Stimulated activated naive CD8-positive, alpha-beta T cell treated with anti-CD3 and anti-CD28 coated beads, Interleukin-15, Interleukin-2, amounts not matched to agents 100 ng/mL and 50 ng/mL, for 24 hours (primary cell): ENCODE measurements around the gene KRTAP5-3.
A peak's percentile ranks its signal among the peaks of the same experiment; 100 is the strongest.
"Not testable (repeated sequence)": the region's sequence is repeated elsewhere in the genome, so short reads cannot be mapped to it uniquely, and the experiment has no call there.

Source experiments
- H3K27ac Mint-ChIP-seq: one replicate; pipeline ENCODE4 v1.8.0; 2021; ENCODE audit warnings: mild to moderate bottlenecking, mixed read lengths
- H3K27me3 Mint-ChIP-seq: one replicate; pipeline ENCODE4 v1.8.0; 2021; ENCODE audit warnings: mixed read lengths
- H3K36me3 Mint-ChIP-seq: one replicate; pipeline ENCODE4 v1.8.0; 2021; ENCODE audit warnings: low read depth, mixed read lengths
- H3K4me1 Mint-ChIP-seq: one replicate; pipeline ENCODE4 v1.8.0; 2021; ENCODE audit warnings: low read depth, mixed read lengths
- H3K4me3 Mint-ChIP-seq: one replicate; pipeline ENCODE4 v1.8.0; 2021; ENCODE audit warnings: mild to moderate bottlenecking, mixed read lengths
- H3K9me3 Mint-ChIP-seq: one replicate; pipeline ENCODE4 v1.8.0; 2021; ENCODE audit warnings: mixed read lengths

The KRTAP5-3 gene

DNA sequence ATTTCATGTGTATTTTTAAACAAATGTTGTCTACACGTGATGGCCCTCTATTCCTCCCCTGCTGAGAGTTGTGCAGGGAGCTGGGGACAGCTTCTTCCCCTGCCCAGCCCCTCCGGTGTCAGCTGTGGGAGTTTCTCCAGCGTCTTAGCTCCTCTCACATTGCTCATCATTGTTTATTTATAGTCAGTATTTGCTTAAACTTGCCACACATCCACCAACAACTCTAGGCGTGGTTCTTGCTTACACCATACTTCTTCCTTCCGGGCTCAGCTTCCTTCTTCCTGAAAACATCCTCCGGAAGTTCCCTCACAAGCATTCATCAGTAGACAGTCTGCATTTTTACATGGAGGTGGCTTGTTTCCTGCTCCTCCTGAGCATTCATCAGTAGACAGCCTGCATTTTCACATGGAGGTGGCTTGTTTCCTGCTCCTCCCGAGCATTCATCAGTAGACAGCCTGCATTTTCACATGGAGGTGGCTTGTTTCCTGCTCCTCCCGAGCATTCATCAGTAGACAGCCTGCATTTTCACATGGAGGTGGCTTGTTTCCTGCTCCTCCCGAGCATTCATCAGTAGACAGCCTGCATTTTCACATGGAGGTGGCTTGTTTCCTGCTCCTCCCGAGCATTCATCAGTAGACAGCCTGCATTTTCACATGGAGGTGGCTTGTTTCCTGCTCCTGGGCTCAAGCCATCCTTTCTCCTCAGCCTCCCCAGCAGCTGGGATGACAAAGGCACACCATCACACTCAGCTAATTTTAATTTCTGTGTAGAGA, 18.9 kb downstream of the KRTAP5-3 start:
- Mint-ChIP-seq H3K27ac (peak overlapping the region; percentile 71), H3K4me3 (peak overlapping the region; percentile 38), H3K27me3 (peaks cover 14% of the 10 kb centered on the region), H3K4me1 (peaks cover 13% of the 10 kb centered on the region)
- not testable (repeated sequence) for H3K9me3 Mint-ChIP-seq, H3K36me3 Mint-ChIP-seq

DNA sequence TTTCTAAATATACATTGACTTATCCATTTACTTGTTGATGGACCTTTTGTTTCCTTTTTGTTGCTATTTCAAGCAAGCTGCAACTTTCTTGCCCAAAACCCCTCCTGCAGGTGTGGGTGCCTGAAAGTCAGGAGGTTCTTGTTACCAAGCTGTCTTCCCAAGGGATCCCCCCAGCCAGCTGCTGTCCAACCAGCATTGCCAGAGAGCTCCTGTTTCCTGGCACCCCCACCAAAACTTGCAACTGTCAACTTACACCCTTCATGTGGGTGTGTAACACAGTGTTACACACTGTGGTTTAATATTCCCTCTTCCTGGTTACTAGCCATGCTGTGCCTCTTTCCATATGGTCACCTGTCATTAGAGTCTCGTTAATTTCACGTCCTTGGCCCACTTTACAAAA, 21.6 kb downstream of the KRTAP5-3 start:
- no peaks in the 10 kb centered on the region for H3K36me3 Mint-ChIP-seq

DNA sequence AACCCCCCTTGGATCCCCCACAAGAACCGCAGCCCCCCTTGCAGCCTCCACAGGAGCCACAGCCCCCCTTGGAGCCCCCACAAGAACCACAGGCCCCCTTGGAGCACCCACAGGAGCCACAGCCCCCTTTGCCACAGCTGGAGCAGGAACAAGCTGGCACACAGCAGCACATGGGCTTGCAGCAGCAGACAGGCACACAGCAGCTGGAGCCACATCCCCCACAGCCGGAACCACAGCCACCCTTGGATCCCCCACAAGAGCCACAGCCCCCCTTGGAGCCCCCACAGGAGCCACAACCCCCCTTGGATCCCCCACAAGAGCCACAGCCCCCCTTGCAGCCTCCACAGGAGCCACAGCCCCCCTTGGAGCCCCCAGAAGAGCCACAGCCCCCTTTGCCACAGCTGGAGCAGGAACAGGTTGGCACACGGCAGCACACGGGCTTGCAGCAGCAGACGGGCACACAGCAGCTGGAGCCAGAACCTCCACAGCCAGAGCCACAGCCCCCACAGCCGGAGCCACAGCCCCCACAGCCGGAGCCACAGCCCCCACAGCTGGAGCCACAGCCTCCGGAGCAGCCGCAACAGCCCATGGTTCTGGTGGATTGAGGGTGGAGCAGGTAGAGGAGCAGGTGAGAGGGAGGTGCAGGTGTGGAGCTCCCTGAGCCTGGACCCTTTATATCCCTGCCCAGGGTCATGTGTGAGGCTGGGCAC, 23.4 kb downstream of the KRTAP5-3 start, which contains the start of gene KRTAP5-1:
KRTAP5-1 (minus strand) TSS at position 623 of the 710 bp plus-strand sequence; CDS start at position 589, 34 bp downstream.
- not testable (repeated sequence) for H3K36me3 Mint-ChIP-seq, H3K9me3 Mint-ChIP-seq, H3K27ac Mint-ChIP-seq, H3K4me3 Mint-ChIP-seq
- Mint-ChIP-seq H3K27me3 (peaks cover 16% of the 10 kb centered on the region), H3K4me1 (peaks cover 18% of the 10 kb centered on the region)

More for the DNA sequence above, 21.6 kb downstream of the KRTAP5-3 start:
- Mint-ChIP-seq H3K27ac (no peak overlapping the region), H3K4me3 (no peak overlapping the region), H3K9me3 (peaks cover 4% of the 10 kb centered on the region), H3K27me3 (peaks cover 16% of the 10 kb centered on the region), H3K4me1 (peaks cover 18% of the 10 kb centered on the region)

- H3K4me3 Mint-ChIP-seq, H3K36me3 Mint-ChIP-seq, H3K4me1 Mint-ChIP-seq, H3K9me3 Mint-ChIP-seq, H3K27ac Mint-ChIP-seq: not testable (repeated sequence)
- peaks cover 16% of the 10 kb centered on the region for H3K27me3 Mint-ChIP-seq
Observed at GRCh38 chr11:1582909-1583308, 25.4 kb downstream of the KRTAP5-3 start.

- Mint-ChIP-seq H3K36me3 (no peaks in the 10 kb centered on the region), H3K27me3 (peaks cover 16% of the 10 kb centered on the region), H3K9me3 (peaks cover 8% of the 10 kb centered on the region), H3K4me3 (no peak overlapping the region), H3K4me1 (peaks cover 6% of the 10 kb centered on the region), H3K27ac (no peak overlapping the region)
Observed at GRCh38 chr11:1581976-1582375, 26.3 kb downstream of the KRTAP5-3 start.

DNA sequence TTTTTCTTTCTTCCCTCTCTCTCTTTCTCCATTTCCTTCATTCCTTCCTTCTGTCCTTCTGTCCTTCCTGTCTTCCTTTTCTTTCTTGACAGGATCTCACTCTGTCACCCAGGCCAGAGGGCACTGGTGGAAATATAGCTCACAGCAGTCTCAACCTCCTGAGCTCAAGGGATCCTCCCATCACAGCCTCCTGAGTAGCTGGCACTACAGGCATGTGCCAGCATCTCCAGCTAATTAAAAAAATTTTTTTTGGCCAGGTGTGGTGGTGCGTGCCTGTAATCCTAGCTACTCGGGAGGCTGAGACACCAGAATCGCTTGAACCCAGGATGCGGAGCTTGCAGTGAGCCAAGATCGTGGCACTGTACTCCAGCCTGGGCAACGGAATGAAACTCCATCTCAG, 31.4 kb downstream of the KRTAP5-3 start:
- Mint-ChIP-seq H3K27ac (no peak overlapping the region), H3K4me1 (no peaks in the 10 kb centered on the region), H3K36me3 (no peaks in the 10 kb centered on the region), H3K9me3 (peaks cover 8% of the 10 kb centered on the region), H3K27me3 (peaks cover 3% of the 10 kb centered on the region), H3K4me3 (no peak overlapping the region)

- not testable (repeated sequence) for H3K4me3 Mint-ChIP-seq, H3K9me3 Mint-ChIP-seq, H3K27ac Mint-ChIP-seq, H3K36me3 Mint-ChIP-seq, H3K27me3 Mint-ChIP-seq, H3K4me1 Mint-ChIP-seq
Observed at GRCh38 chr11:1575756-1576155, 32.5 kb downstream of the KRTAP5-3 start.

DNA sequence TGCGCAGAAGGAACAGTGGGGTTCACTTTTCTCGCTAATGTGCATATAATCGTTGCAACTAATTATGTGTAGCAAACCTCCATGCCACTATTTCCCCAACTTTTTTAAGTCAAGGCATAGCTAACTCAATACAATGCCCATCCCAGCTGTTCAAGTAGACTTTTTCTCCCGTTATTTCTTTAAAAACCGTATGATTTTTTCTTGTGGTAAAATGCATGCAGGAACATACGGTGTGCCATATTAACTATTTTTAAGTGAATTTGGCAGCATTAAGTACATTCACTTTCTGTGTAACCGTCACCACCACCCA, 33.4 kb downstream of the KRTAP5-3 start:
- H3K4me3 Mint-ChIP-seq: no peak overlapping the region
- peaks cover 8% of the 10 kb centered on the region for H3K9me3 Mint-ChIP-seq
- H3K27me3 Mint-ChIP-seq: peaks cover 3% of the 10 kb centered on the region
- H3K27ac Mint-ChIP-seq: no peak overlapping the region
- peaks cover 3% of the 10 kb centered on the region for H3K4me1 Mint-ChIP-seq
- H3K36me3 Mint-ChIP-seq: no peaks in the 10 kb centered on the region

DNA sequence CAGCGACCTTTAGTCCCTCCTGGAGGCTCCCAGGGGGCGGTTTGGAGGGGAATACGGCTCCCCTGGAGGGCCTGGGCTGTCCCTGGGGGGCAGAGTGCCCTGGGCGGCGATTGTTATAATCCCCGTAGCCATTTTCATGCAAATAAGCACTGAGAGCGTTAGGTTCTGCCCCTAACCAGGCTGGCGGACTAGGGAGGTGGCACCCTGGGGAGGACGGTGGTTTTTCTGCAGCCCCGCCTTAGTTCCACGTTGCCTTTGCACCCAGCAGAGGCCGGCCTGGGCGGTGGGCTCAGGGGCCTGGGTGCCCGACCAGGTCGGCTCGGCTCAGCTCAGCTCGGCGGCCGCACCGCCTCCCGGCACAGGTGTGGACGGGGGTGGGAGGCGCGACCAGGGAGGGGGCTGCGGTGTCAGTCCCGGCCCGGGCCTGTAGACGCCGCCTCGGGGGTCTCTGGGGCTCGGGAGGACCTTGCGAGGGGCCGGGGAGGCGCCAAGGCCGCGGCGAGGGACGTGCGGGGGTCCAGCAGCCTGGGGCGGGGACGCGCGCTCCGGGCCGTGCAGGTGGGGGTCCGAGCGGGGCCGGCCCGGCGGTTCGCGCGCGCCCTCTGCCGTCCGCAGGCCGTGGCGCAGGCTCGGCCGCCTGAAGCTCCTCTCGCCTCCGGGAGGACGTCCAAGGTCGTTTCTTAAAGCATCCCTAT, 33.9 kb downstream of the KRTAP5-3 start:
- H3K9me3 Mint-ChIP-seq: peaks cover 8% of the 10 kb centered on the region
- peaks cover 3% of the 10 kb centered on the region for H3K27me3 Mint-ChIP-seq
- peaks cover 5% of the 10 kb centered on the region for H3K4me1 Mint-ChIP-seq
- no peak overlapping the region for H3K27ac Mint-ChIP-seq
- no peaks in the 10 kb centered on the region for H3K36me3 Mint-ChIP-seq
- H3K4me3 Mint-ChIP-seq: no peak overlapping the region

GRCh38 chr11:1573903-1574237, 34.4 kb downstream of the KRTAP5-3 start:
- Mint-ChIP-seq H3K27ac (no peak overlapping the region), H3K4me1 (peaks cover 8% of the 10 kb centered on the region), H3K27me3 (peaks cover 3% of the 10 kb centered on the region), H3K36me3 (no peaks in the 10 kb centered on the region), H3K4me3 (peak overlapping the region; percentile 48), H3K9me3 (peaks cover 8% of the 10 kb centered on the region)

GRCh38 chr11:1573077-1573902, 35.0 kb downstream of the KRTAP5-3 start:
- H3K36me3 Mint-ChIP-seq: no peaks in the 10 kb centered on the region
- H3K27ac Mint-ChIP-seq: no peak overlapping the region
- peaks cover 8% of the 10 kb centered on the region for H3K4me1 Mint-ChIP-seq
- no peaks in the 10 kb centered on the region for H3K27me3 Mint-ChIP-seq
- peaks cover 3% of the 10 kb centered on the region for H3K9me3 Mint-ChIP-seq
- peak overlapping the region; percentile 48 for H3K4me3 Mint-ChIP-seq

DNA sequence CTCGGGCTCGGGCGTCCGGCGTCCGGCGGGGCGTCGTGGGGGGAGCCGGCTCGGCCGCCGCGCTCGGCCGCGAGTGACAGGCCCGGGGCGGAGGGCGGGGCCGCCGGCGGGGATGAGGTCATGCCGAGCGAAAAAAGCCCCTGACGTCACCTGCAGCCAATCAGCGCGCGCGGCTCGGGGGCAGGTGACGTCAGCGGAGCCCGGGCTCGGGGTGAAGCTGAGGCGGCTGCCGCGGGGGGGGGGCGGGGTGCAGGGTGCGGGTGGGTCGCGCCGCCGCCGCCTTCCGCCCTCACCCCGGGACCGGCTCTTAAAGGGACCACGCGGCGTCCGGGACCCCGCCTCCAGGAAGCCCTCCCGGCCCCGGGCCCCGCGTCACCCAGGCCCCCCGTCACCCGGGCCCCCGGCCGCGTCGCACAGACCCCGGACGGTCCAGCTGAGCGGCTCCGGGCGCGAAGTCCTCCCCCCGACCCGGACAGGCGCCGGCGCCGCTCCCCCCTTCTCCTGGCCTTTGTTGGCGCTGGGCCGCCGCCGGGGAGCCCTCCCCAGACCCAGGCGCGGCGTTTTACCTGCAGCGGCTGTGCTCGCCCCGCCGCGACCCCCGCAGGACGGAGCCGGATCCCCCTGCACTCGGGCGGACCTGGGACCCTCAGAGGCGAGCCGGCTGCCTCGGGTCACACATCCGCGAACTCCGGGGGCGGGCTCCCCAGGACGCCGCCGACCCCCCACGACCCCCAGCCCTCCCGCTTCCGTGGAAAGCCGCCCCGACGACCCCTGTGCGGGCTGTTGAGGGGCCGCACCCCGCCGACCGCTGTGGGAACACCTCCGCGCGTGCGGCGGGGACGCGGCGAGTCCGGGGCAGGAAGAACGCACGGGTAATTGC, 35.8 kb downstream of the KRTAP5-3 start, which contains the start of gene DUSP8:
DUSP8 (minus strand) TSS at position 75 of the 880 bp plus-strand sequence. CDS start 6,445 bp downstream, outside the sequence.
- H3K4me1 Mint-ChIP-seq: peaks cover 8% of the 10 kb centered on the region

GRCh38 chr11:1571760-1572196, 36.5 kb downstream of the KRTAP5-3 start:
- Mint-ChIP-seq H3K4me1 (peaks cover 8% of the 10 kb centered on the region), H3K9me3 (no peaks in the 10 kb centered on the region), H3K27me3 (no peaks in the 10 kb centered on the region)

More for the DNA sequence above, 35.8 kb downstream of the KRTAP5-3 start, which contains the start of gene DUSP8:
- Mint-ChIP-seq H3K27ac (no peak within 1 kb of the TSS), H3K4me3 (no peak within 1 kb of the TSS), H3K27me3 (no peaks in the 10 kb centered on the region), H3K9me3 (no peaks in the 10 kb centered on the region), H3K36me3 (no peaks in the 10 kb centered on the region)

More at GRCh38 chr11:1571760-1572196, 36.5 kb downstream of the KRTAP5-3 start:
- H3K27ac Mint-ChIP-seq: no peak overlapping the region
- no peak overlapping the region for H3K4me3 Mint-ChIP-seq
- H3K36me3 Mint-ChIP-seq: no peaks in the 10 kb centered on the region
